ENCODE results near the gene UMODL1. TPM values are rescaled to one million over a fixed set of nuclear protein-coding genes. Genes with fewer than 3 reads are reported as not detected.
"Not testable (repeated sequence)": the region's sequence is repeated elsewhere in the genome, so short reads cannot be mapped to it uniquely, and the experiment has no call there.

The UMODL1 gene
- total RNA-seq, 1 experiment from 2014 or later: not detected

- Histone ChIP-seq H4K20me1 (ENCODE audit: insufficient read depth) (no peaks in the 10 kb centered on the region), H2AFZ (no peak overlapping the region), H3K9me3 (ENCODE audit: insufficient read depth, low read depth) (no peaks in the 10 kb centered on the region), H3K9me2 (ENCODE audit: insufficient read depth) (no peaks in the 10 kb centered on the region), H3K4me3 (no peak overlapping the region), H3K4me2 (no peak overlapping the region), H3F3A (ENCODE audit: insufficient read depth, low read depth) (no peaks in the 10 kb centered on the region), H3K27ac (no peak overlapping the region), H3K27me3 (ENCODE audit: insufficient read depth, low read depth) (no peaks in the 10 kb centered on the region; the same call in 1 of the 2 replicates), H3K36me3 (ENCODE audit: low read depth) (no peaks in the 10 kb centered on the region), H3K4me1 (replicated peaks; ENCODE audit: insufficient read depth) (no peaks in the 10 kb centered on the region), H3K79me2 (ENCODE audit: low read depth) (no peaks in the 10 kb centered on the region)
- no peak for TF ChIP-seq CTCF (conservative IDR thresholded peaks at IDR 0.05)
- no peak for TF ChIP-seq EZH2 (IDR thresholded peaks at IDR 0.05; ENCODE audit: low read depth)
- intact Hi-C loops (cut with micrococcal nuclease; ENCODE audit: unreplicated experiment): no loop called here
- CTCF ChIA-PET: no interaction called here
- POLR2A ChIA-PET (ENCODE audit: unreplicated experiment): no interaction called here
- BruUV-seq (replicated peaks): no TSS peak
- no peak for DNase-seq
Observed at GRCh38 chr21:42069843-42070242, 1.3 kb upstream of the UMODL1 start.

- BruUV-seq (replicated peaks): no TSS peak
- Histone ChIP-seq H4K20me1 (ENCODE audit: insufficient read depth) (no peaks in the 10 kb centered on the region), H2AFZ (no peak overlapping the region), H3F3A (ENCODE audit: insufficient read depth, low read depth) (no peaks in the 10 kb centered on the region), H3K4me2 (no peak overlapping the region), H3K79me2 (ENCODE audit: low read depth) (no peaks in the 10 kb centered on the region), H3K36me3 (ENCODE audit: low read depth) (no peaks in the 10 kb centered on the region), H3K27ac (no peak overlapping the region), H3K4me1 (replicated peaks; ENCODE audit: insufficient read depth) (no peaks in the 10 kb centered on the region), H3K4me3 (no peak overlapping the region), H3K9me2 (ENCODE audit: insufficient read depth) (no peaks in the 10 kb centered on the region), H3K27me3 (ENCODE audit: insufficient read depth, low read depth) (no peaks in the 10 kb centered on the region; the same call in 1 of the 2 replicates), H3K9me3 (ENCODE audit: insufficient read depth, low read depth) (no peaks in the 10 kb centered on the region)
- ChIA-PET POLR2A (ENCODE audit: unreplicated experiment) (interaction anchor here (0.6 kb wide), 1 partner anchor 240 kb away, joined by 10 read pairs; no protein-coding TSS in a partner anchor), CTCF (no interaction called here)
- intact Hi-C loops (cut with micrococcal nuclease; ENCODE audit: unreplicated experiment): no loop called here
- TF ChIP-seq EZH2 (IDR thresholded peaks at IDR 0.05; ENCODE audit: low read depth): no peak
- DNase-seq: no peak
Observed at GRCh38 chr21:42073145-42074099, 2.3 kb downstream of the UMODL1 start.

GRCh38 chr21:42075686-42076471 lies 4.8 kb downstream of the UMODL1 start:
- ChIA-PET CTCF (no interaction called here), POLR2A (ENCODE audit: unreplicated experiment) (no interaction called here)
- H3K4me1 ChIP-seq (replicated peaks; ENCODE audit: insufficient read depth): no peaks in the 10 kb centered on the region
- H3K36me3 ChIP-seq (ENCODE audit: low read depth): no peaks in the 10 kb centered on the region
- H3K4me3 ChIP-seq: no peak overlapping the region
- no peaks in the 10 kb centered on the region for H3K9me2 ChIP-seq (ENCODE audit: insufficient read depth)
- BruUV-seq (replicated peaks): no TSS peak
- H3K27me3 ChIP-seq (ENCODE audit: insufficient read depth, low read depth): no peaks in the 10 kb centered on the region; the same call in 1 of the 2 replicates
- no peaks in the 10 kb centered on the region for H4K20me1 ChIP-seq (ENCODE audit: insufficient read depth)
- H3F3A ChIP-seq (ENCODE audit: insufficient read depth, low read depth): no peaks in the 10 kb centered on the region
- DNase-seq: no peak
- intact Hi-C loops (cut with micrococcal nuclease; ENCODE audit: unreplicated experiment): no loop called here
- TF ChIP-seq EZH2 (IDR thresholded peaks at IDR 0.05; ENCODE audit: low read depth) (no peak), CTCF (conservative IDR thresholded peaks at IDR 0.05) (no peak)
- no peaks in the 10 kb centered on the region for H3K9me3 ChIP-seq (ENCODE audit: insufficient read depth, low read depth)
- H3K79me2 ChIP-seq (ENCODE audit: low read depth): no peaks in the 10 kb centered on the region
- no peak overlapping the region for H3K27ac ChIP-seq
- H2AFZ ChIP-seq: no peak overlapping the region
- no peak overlapping the region for H3K4me2 ChIP-seq

- BruUV-seq (replicated peaks); H3K27me3 ChIP-seq (ENCODE audit: insufficient read depth, low read depth); H2AFZ ChIP-seq; H3K27ac ChIP-seq; H3K4me1 ChIP-seq (replicated peaks; ENCODE audit: insufficient read depth); H3F3A ChIP-seq (ENCODE audit: insufficient read depth, low read depth); intact Hi-C loops (cut with micrococcal nuclease; ENCODE audit: unreplicated experiment); H3K4me3 ChIP-seq; H4K20me1 ChIP-seq (ENCODE audit: insufficient read depth); DNase-seq; H3K9me2 ChIP-seq (ENCODE audit: insufficient read depth); H3K36me3 ChIP-seq (ENCODE audit: low read depth); POLR2A ChIA-PET (ENCODE audit: unreplicated experiment); H3K79me2 ChIP-seq (ENCODE audit: low read depth); H3K9me3 ChIP-seq (ENCODE audit: insufficient read depth, low read depth); H3K4me2 ChIP-seq; CTCF ChIA-PET: not testable (repeated sequence)
Observed at GRCh38 chr21:42077685-42078238, 6.6 kb downstream of the UMODL1 start.

- H3K79me2 ChIP-seq (ENCODE audit: low read depth); H3K4me2 ChIP-seq; CTCF ChIA-PET; DNase-seq; H3K27ac ChIP-seq; H3F3A ChIP-seq (ENCODE audit: insufficient read depth, low read depth); POLR2A ChIA-PET (ENCODE audit: unreplicated experiment); intact Hi-C loops (cut with micrococcal nuclease; ENCODE audit: unreplicated experiment); H3K9me2 ChIP-seq (ENCODE audit: insufficient read depth); H3K9me3 ChIP-seq (ENCODE audit: insufficient read depth, low read depth); H3K36me3 ChIP-seq (ENCODE audit: low read depth); H3K27me3 ChIP-seq (ENCODE audit: insufficient read depth, low read depth); H3K4me1 ChIP-seq (replicated peaks; ENCODE audit: insufficient read depth); H2AFZ ChIP-seq; BruUV-seq (replicated peaks); H4K20me1 ChIP-seq (ENCODE audit: insufficient read depth); H3K4me3 ChIP-seq: not testable (repeated sequence)
Observed at GRCh38 chr21:42078247-42079007, 7.3 kb downstream of the UMODL1 start.
